DMS 273 (cell line): ENCODE measurements around the gene PRDM8.
A peak's percentile ranks its signal among the peaks of the same experiment; 100 is the strongest.

Experiments
- DNase-seq: peaks from one replicate; lab custom pipeline; 2025; ENCODE audit not compliant: unreplicated experiment; lab: John Stamatoyannopoulos, UW

PRDM8 gene

GRCh38 chr4:80196922-80197573 lies at the start of gene PRDM8:
TSS of gene PRDM8 (plus strand) at chr4:80197503. CDS start at chr4:80200081, 2,578 bp downstream.
- DNase-seq = no peak

- DNase-seq = no peak
Measured at GRCh38 chr4:80150387-80151180, 46.7 kb upstream of the PRDM8 start.

- no peak for DNase-seq
Measured at GRCh38 chr4:80151981-80152380, 45.3 kb upstream of the PRDM8 start.

- DNase-seq = peak; percentile 21
Measured at GRCh38 chr4:80153874-80154544, 43.3 kb upstream of the PRDM8 start.

DNA sequence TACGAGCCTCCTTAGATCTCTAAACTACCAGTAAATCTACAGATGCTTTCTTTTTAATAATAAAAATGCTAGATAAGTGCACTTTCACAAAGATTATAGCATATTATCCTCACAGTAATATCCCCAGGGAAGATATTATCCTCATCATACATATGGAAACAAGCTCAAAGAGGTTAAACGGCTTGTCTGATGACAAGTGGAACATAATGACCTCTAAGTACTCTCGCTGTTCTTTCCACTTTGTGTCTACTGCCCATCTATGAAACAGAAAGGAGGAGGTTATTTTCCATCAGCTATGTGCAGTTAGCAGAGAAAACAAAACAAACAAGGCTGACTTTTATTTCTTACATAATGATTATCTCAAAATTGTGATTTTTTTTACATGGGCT lies 42.8 kb upstream of the PRDM8 start:
- DNase-seq = peak; percentile 27

GRCh38 chr4:80155316-80155982 lies 41.9 kb upstream of the PRDM8 start:
- peak; percentile 66 for DNase-seq

DNA sequence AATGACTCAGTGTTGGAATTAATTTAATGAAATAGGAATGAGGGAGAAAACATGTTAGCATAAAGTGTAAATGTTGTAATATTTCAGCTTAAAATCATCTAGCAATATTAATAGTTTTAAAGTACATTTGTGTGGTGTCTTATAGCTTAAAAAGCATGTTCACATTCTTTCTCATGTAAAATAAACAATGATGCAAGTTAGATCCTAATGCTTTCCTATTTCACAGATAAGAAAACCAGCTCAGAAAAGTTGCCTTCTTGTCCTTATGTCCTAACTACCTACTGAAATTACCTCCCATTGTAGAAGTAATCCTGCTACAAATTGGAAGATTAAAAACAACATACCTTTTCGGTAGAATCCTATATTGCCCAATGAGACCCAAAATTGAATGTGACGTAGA lies 40.9 kb upstream of the PRDM8 start:
- DNase-seq = no peak

- DNase-seq = no peak
Measured at GRCh38 chr4:80161413-80162058, 35.8 kb upstream of the PRDM8 start.

DNA sequence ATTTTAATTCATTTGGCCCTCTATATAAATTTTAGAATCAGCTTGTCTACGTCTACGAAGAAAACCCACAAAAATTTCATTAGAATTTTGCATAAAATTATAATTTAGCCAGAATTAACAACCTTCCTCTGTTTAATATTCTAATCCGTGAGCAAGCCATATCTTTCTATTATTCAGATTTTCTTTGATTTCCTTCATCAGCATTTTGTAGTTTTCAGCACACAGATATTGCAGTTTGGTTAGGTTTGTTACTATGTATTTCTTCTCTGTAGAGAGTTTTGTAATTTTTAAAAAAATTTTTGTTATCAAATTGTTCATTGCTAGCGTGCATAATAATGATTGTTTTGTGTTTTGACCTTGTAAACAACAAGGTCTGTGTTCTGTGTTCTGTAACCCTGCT lies 34.9 kb upstream of the PRDM8 start:
- no peak for DNase-seq

DNA sequence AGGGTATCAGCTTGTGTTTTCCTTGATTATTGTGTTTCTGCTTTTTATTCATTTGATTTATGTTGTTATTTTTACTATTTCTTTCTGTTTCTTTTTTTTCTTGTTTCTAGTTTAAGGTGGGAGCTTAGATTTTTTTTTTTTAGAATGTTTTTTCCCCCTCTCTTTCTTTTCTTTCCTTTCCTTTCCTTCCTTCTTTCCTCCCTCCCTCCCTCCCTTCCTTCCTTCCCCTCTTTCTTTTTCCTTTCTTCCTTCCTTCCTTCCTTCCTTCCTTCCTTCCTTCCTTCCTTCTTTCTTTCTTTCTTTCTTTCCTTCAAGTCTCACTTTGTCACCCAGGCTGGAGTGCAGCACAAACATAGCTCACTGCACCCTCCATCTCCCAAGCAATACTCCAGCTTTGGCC lies 31.4 kb upstream of the PRDM8 start:
- DNase-seq = no peak

DNA sequence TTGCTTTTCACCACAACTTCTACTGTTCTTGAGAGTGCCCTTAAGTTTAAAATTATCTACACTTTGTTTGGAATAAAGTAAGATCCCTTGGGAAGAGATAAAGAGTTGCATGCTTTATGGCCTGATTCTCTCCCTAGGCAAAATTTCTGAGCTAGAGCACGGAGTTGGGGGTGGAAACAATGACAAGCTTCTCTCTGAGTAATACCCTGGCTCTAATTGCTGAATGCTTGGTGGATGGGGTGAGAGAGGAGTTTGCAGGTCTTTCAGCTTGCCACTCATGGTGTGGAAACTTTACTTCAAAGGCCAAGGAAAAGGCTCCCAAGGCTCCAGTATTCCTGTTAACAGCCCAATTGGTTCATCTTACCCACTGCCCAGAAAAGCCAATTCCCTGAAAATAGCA lies 26.1 kb upstream of the PRDM8 start:
- DNase-seq = no peak

- DNase-seq = no peak
Measured at GRCh38 chr4:80171656-80172055, 25.6 kb upstream of the PRDM8 start.

- DNase-seq = no peak
Measured at GRCh38 chr4:80172203-80172602, 25.1 kb upstream of the PRDM8 start.

GRCh38 chr4:80173401-80173800 lies 23.9 kb upstream of the PRDM8 start:
- no peak for DNase-seq

GRCh38 chr4:80173841-80174240 lies 23.5 kb upstream of the PRDM8 start:
- DNase-seq = no peak

- peak; percentile 87 for DNase-seq
Measured at GRCh38 chr4:80177793-80178192, 19.5 kb upstream of the PRDM8 start.

- DNase-seq = no peak
Measured at GRCh38 chr4:80178964-80179363, 18.3 kb upstream of the PRDM8 start.

DNA sequence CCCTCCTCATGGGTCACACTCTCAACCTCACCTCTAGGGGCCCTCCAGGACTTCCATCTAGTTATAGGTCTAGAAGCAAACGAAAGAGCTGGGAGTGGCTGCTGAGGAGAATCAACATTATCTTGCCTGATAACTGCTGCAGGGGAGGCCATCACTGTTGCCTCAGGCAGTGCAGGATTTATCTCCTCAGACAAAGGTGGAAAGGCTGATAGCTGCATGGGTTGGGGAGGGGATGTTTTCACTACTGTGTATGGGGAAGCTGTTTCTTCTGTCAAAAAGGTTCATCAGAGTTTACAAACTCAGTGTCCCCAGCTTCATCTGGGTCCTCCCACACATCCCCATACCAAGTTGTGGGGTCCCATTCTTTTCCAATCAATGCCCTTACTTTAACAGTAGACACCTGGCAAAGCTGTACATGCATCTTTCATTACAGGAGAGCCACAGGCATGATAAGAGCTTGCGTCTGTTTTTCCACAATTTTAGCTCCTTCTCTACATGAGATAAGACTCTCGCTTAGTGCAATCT lies 17.6 kb upstream of the PRDM8 start:
- no peak for DNase-seq

DNA sequence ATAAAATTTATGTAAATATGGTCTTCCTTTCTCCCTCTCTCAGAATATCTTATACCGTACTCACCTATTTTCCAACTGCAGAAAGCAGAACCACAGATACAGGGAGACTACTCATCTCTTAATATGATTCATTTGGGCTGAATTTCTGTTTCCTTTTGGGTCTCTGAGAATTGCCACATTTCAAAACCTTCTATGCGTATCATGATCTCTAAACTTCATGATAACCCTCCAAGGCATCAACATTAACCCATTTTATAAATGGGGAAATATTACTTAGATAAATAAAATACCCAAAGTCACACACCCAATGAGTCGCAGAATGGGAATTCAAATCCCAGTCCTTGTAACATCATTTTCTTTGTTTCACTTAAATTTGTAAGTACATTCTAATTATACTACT lies 16.6 kb upstream of the PRDM8 start:
- DNase-seq = no peak

GRCh38 chr4:80182237-80182866 lies 15.0 kb upstream of the PRDM8 start:
- peak; percentile 89 for DNase-seq
